Smooth muscle cell (in vitro differentiated cells): ENCODE measurements around the gene IQCH. TPM values are rescaled to one million over a fixed set of nuclear protein-coding genes. Genes with fewer than 3 reads are reported as not detected.

ENCODE experiments used
- DNase-seq: peaks from one replicate; lab custom pipeline; 2025; ENCODE audit not compliant: unreplicated experiment; lab: John Stamatoyannopoulos, UW
- H2AFZ ChIP-seq: fragments of 200-600 bp; sonication (generic); 2 replicates; pipeline ENCODE4 v1.6.0; 2016; ENCODE audit warnings: antibody characterized with exemption, low read depth, mild to moderate bottlenecking
- H3F3A ChIP-seq: fragments of 200-600 bp; sonication (generic); 2 replicates; pipeline ENCODE4 v1.6.0; 2017; ENCODE audit warnings: antibody characterized with exemption, low read depth
- H3K27ac ChIP-seq: fragments of 200-600 bp; sonication (generic); 2 replicates; pipeline ENCODE4 v1.5.1; 2016; ENCODE audit warnings: low read depth, mild to moderate bottlenecking
- H3K27me3 ChIP-seq: fragments of 200-600 bp; sonication (generic); 2 replicates; pipeline ENCODE4 v1.6.1; 2016; ENCODE audit warnings: low read depth, mild to moderate bottlenecking
- H3K36me3 ChIP-seq: fragments of 200-600 bp; sonication (generic); 2 replicates; pipeline ENCODE4 v1.5.1; 2016; ENCODE audit warnings: low read depth
- H3K4me1 ChIP-seq: fragments of 200-600 bp; sonication (generic); 2 replicates; pipeline ENCODE4 v1.5.1; 2016; ENCODE audit warnings: low read depth
- H3K4me2 ChIP-seq: fragments of 200-600 bp; sonication (generic); 2 replicates; pipeline ENCODE4 v1.6.0; 2016; ENCODE audit warnings: mild to moderate bottlenecking
- H3K4me3 ChIP-seq: fragments of 200-600 bp; sonication (generic); 2 replicates; pipeline ENCODE4 v1.5.1; 2016; ENCODE audit warnings: mild to moderate bottlenecking
- H3K79me2 ChIP-seq: fragments of 200-600 bp; sonication (generic); 2 replicates; pipeline ENCODE4 v1.6.0; 2016; ENCODE audit warnings: low read depth, mild to moderate bottlenecking
- H3K9ac ChIP-seq: fragments of 200-600 bp; sonication (generic); 2 replicates; pipeline ENCODE4 v1.6.0; 2016; ENCODE audit warnings: low read depth
- H3K9me3 ChIP-seq: fragments of 200-600 bp; sonication (generic); replicated peaks from 2 replicates; pipeline ENCODE4 v1.5.1; 2016; ENCODE audit warnings: low read depth
- H4K20me1 ChIP-seq: fragments of 200-600 bp; sonication (generic); 2 replicates; pipeline ENCODE4 v1.6.0; 2016; ENCODE audit warnings: low read depth
- CTCF ChIP-seq: fragments of 200-600 bp; sonication (generic); IDR thresholded peaks from 2 replicates; pipeline ENCODE4 v1.5.1; 2017; ENCODE audit warnings: borderline replicate concordance, mild to moderate bottlenecking, antibody characterized with exemption; ENCODE audit not compliant: insufficient read depth, poor library complexity, severe bottlenecking
- WGBS: methylation state at CpG from one replicate; pipeline ENCODE4 v1.1.7; 2016; ENCODE audit warnings: low lambda C conversion rate; 5-methylcytosine and 5-hydroxymethylcytosine counted together
- polyA plus RNA-seq: library from polyadenylated mRNA; unstranded; fragments of >200 nt; fragmentation: Nextera tagmentation; extraction: Ambion mirVana; gene quantifications from 2 replicates; pipeline ENCODE4 v1.2.1, GENCODE V29; 2016
- total RNA-seq: library from RNA; depleted of rRNA; stranded (reverse); fragments of >200 nt; gene quantifications from 2 replicates; pipeline ENCODE4 v1.2.3, GENCODE V29; 2014

The IQCH gene
- total and polyA plus RNA-seq, 2 experiments from 2014 or later, result 0.86 to 2.9 TPM

- no peak overlapping the region for H2AFZ ChIP-seq
- no peaks in the 10 kb centered on the region for H4K20me1 ChIP-seq
- 78% methylated on average over 4 of the region's 4 CpGs for WGBS
- H3K9me3 ChIP-seq, result no peaks in the 10 kb centered on the region
- no peaks in the 10 kb centered on the region for H3K36me3 ChIP-seq
- no peak overlapping the region for H3K4me3 ChIP-seq
- H3K27ac ChIP-seq, result no peak overlapping the region
- H3F3A ChIP-seq, result no peaks in the 10 kb centered on the region
- no peak for DNase-seq
- no peaks in the 10 kb centered on the region for H3K27me3 ChIP-seq
- H3K79me2 ChIP-seq, result no peaks in the 10 kb centered on the region
- H3K9ac ChIP-seq, result no peak overlapping the region
- TF ChIP-seq CTCF, result no peak
- no peaks in the 10 kb centered on the region for H3K4me1 ChIP-seq
- H3K4me2 ChIP-seq, result no peak overlapping the region
These were observed 67.9 kb downstream of the IQCH start for GRCh38 chr15:67322481-67322880.

- H3K9me3 ChIP-seq, result no peaks in the 10 kb centered on the region
- no peaks in the 10 kb centered on the region for H3K4me1 ChIP-seq
- H3K79me2 ChIP-seq, result no peaks in the 10 kb centered on the region
- no peak overlapping the region for H3K4me3 ChIP-seq
- no peak overlapping the region for H3K9ac ChIP-seq
- H4K20me1 ChIP-seq, result no peaks in the 10 kb centered on the region
- H3K27me3 ChIP-seq, result no peaks in the 10 kb centered on the region
- H3K36me3 ChIP-seq, result no peaks in the 10 kb centered on the region
- TF ChIP-seq CTCF, result no peak
- 89% methylated on average over 1 of the region's 1 CpG for WGBS
- H3K4me2 ChIP-seq, result no peak overlapping the region
- no peak overlapping the region for H3K27ac ChIP-seq
- H3F3A ChIP-seq, result no peaks in the 10 kb centered on the region
- no peak overlapping the region for H2AFZ ChIP-seq
- no peak for DNase-seq
These were observed 72.7 kb downstream of the IQCH start for GRCh38 chr15:67327312-67327711.

GRCh38 chr15:67327737-67328136 is 73.2 kb downstream of the IQCH start:
- Histone ChIP-seq H3K4me3 (no peak overlapping the region), H3K79me2 (no peaks in the 10 kb centered on the region), H3K27me3 (no peaks in the 10 kb centered on the region), H3K9me3 (no peaks in the 10 kb centered on the region), H4K20me1 (no peaks in the 10 kb centered on the region), H3K9ac (no peak overlapping the region), H3K4me2 (no peak overlapping the region), H2AFZ (no peak overlapping the region), H3K36me3 (no peaks in the 10 kb centered on the region), H3K4me1 (no peaks in the 10 kb centered on the region), H3K27ac (no peak overlapping the region), H3F3A (no peaks in the 10 kb centered on the region)
- no peak for DNase-seq
- no peak for TF ChIP-seq CTCF

GRCh38 chr15:67329984-67330733 is 75.6 kb downstream of the IQCH start:
- TF ChIP-seq CTCF, result no peak
- Histone ChIP-seq H3K4me3 (no peak overlapping the region), H3K4me1 (no peaks in the 10 kb centered on the region), H3K9ac (no peak overlapping the region), H3K4me2 (no peak overlapping the region), H3K27ac (no peak overlapping the region), H3K9me3 (no peaks in the 10 kb centered on the region), H3K36me3 (no peaks in the 10 kb centered on the region), H4K20me1 (no peaks in the 10 kb centered on the region), H3K27me3 (no peaks in the 10 kb centered on the region), H3F3A (no peaks in the 10 kb centered on the region), H3K79me2 (no peaks in the 10 kb centered on the region), H2AFZ (no peak overlapping the region)
- 92% methylated on average over 4 of the region's 4 CpGs for WGBS
- no peak for DNase-seq
